ENCODE data around the gene MRI1.
A peak's percentile ranks its signal among the peaks of the same experiment; 100 is the strongest.

MRI1 gene

DNA sequence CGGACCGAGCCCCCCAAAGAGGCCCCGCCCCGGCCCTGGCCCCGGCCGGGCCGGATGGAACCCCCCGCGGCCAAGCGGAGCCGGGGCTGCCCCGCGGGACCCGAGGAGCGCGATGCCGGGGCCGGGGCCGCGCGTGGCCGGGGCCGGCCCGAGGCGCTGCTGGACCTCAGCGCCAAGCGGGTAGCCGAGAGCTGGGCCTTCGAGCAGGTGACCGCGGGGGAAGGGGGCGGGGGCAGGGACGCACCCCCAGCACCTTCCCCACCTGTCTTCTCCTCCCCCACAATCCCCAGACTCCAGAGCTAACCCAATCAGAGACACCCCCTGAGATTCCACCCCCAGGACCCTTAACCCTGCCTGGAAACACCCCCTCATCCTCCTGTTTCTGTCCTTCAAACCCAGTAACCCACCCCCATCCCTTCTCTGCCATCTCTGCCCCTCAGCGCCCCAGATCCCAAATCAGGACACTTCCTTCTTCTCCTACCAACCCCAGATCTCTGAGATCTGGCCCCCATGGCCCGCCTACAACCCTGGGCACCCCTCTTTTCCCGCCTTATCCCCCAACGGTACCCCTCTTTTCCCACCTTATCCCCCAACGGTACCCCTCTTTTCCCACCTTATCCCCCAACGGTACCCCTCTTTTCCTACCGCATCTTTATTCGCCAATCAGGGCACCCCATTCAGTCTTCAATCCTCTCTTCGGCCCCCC lies 31.4 kb downstream of the MRI1 start:
- no peak for DNase-seq

DNA sequence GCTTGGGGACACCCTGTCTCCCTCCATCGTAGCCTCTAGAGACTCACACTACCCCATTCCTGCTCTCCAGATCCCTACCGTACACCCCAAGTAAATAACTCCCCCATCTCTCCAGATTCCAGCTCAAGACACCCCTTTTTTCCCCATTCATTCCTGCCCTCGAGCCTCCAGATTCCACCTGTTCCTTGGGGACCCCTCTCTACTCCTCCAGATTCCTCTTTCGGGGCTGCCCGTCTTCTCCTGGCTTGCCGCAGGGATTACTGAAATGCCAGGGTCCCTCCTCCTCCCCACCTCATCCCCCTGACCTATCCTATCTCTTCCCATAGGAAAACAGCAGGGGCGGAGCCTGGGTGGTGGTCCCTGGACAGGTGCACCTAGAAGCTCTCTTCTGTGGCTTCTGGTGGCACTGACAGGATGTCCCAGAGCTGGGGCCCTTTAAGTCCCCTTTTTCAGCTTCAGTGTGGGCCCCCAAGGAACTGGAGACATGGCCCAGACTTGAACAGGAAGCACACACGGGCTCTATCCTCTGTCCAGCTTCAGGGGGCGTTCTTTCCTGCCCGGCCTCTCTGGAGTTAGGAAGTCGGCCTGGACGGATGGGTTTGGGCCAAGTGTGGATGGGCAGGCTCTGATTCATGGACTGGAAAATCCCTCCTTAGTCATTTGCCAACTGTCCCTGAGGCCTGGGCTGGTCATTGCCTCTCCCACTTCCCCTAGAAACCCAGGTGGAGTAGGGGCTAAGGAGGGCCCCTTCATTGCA lies 32.2 kb downstream of the MRI1 start:
- DNase-seq, result peak; percentile 85 to 90

DNA sequence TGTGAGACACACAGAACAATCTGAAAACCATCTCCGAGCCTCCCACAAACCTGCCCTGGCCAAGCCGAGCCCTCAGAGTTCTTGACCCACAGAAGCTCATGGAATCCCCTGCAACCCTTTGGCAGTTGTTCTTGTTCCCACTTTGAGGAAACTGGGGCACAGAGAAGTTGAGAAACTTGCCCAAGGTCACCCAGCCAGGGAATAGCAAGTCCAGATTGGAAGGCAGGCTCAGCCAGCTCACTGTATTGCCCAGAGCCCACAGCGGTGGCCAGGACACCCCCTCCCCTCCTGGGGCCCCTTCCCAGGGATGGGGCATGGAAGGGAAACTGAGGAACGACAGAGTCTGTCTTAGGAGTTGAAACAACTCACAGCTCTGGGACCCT lies 32.7 kb downstream of the MRI1 start:
- DNase-seq, result no peak

DNA sequence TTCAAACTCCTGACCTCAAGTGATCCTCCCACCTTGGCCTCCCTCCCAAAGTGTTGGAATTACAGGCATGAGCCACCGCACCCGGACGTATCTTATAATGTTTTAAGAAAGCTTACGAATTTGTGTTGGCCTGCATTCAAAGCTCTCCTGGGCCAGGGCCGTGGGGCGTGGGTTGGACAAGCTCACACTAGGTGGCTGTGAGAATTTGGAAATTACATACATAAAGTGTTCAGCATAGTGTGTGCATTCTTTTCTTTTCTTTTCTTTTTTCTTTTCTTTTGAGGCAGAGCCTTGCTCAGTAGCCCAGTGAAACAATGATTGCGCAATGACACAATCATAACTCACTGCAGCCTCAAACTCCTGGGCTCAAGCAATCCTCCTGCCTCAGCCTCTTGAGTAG lies 33.5 kb downstream of the MRI1 start:
- DNase-seq, result no peak

DNA sequence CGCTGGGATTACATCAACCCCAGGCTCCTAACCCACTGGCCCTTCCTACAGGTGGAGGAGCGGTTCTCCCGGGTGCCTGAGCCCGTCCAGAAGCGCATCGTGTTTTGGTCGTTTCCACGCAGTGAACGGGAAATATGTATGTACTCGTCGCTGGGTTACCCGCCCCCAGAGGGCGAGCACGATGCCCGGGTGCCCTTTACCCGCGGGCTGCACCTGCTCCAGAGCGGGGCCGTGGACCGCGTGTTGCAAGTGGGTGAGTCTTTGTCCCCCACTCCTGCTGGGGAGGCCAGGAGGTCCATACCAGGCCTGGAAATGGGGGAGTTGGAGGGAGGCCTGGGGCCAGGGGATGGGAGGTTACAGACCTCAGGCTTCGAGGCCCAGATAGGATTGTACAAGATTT lies 35.3 kb downstream of the MRI1 start:
- no peak for DNase-seq

DNA sequence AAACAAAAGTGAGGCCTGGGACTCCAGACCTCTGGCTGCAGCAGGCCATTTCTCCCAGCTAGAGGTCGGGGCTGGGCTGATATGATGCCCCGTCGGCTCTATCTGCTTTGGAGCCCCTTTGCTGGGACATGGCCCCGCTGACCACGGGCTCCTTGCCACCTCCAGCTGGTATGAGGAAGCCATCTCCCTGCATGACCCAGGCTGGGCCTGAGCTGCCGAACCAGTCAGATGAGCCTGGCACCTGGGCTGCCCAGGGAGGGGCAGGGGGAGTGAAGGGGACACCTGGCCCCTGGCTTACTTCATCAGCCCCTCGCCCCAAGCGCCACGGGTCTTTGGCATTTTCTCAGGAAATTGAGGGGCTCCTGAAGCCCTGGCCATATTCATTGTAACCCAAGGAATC lies 38.7 kb downstream of the MRI1 start:
- no peak for DNase-seq

DNA sequence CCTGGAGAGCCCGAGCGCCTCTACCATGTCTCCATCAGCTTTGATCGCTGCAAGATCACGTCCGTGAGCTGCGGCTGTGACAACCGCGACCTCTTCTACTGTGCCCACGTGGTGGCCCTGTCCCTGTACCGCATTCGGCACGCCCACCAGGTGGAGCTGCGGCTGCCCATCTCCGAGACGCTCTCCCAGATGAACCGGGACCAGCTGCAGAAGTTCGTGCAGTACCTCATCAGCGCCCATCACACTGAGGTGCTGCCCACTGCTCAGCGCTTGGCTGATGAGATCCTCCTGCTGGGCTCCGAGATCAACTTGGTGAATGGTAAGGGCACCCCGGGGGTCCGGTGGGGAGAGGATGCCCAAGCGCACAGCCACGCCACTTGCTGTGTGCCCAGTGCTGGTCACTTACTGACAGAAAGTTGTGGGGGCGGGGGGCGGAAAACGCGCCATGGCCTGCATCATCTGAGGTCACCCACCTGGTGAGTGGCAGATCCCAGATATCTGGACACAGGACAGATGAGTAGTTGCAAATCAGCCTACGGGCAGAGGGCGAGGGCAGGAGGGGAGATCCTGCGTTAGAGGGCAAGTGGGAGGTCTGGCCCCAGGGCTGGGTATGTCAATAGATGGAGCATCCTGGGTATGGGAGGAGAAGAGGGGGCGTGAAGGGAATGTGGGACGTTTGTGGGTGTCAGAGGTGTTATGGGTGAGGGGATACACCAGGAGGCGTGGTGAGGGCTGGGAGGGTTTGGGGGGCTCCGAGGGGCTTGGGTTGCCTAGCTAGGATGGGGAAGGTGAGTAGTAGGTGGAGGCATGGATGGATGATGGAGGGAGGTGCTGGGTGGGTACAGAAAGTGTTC lies 40.7 kb downstream of the MRI1 start:
- DNase-seq, result no peak

DNA sequence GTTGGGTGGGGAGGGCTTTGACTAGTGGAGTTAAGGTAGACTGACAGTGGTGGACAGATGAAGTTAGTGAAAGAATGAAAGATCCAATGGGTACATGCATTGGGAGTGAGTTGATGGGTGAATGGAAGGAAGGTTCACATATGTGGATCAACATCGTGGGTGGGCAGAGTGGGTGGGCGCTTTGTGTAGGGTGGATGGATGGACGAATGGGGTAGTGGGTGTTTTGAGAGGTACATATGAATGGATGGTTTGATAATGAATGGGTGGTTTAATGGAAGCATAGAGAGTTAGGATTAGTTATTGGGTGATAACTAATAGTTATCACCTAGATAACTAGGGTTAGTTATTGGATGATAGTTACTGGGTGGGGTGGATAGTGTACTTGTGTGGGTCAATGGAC lies 42.4 kb downstream of the MRI1 start:
- no peak for DNase-seq

DNA sequence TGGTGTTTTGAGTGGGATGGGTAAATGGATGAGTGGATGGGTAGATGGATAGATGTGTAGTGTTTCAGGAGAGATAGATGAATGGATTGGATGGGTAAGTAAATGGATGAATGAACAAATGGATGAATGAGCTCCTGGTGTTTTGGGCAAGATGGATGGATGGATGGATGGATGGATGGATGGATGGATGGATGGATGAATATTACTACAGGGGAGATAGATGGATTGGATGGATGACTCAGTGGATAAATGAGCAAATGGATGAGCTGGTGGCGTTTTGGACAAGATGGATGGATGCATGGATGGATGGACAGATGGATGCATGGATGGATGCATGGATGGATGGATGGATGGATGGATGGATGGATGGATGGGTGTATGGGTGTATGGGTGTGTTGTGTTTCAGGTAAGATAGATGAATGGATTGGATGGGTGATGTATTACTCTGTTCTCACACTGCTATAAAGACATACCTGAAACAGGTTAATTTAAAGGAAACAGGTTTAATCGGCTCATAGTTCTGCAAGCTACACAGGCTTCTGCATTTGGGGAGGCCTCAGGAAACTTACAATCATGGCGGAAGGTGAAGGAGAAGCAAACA lies 43.2 kb downstream of the MRI1 start:
- no peak for DNase-seq

DNA sequence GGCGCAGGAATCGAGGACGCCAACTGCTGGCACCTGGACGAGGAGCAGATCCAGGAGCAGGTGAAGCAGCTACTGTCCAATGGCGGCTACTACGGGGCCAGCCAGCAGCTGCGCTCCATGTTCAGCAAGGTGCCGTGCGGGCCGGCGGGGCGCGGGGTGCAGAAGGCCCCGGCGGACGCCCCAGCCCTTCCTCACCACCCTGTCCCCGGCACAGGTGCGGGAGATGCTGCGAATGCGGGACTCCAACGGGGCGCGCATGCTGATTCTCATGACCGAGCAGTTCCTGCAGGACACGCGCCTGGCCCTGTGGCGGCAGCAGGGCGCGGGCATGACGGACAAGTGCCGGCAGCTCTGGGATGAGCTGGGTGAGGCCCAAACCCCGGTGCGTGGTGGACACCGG lies 44.5 kb downstream of the MRI1 start:
- DNase-seq, result no peak

DNA sequence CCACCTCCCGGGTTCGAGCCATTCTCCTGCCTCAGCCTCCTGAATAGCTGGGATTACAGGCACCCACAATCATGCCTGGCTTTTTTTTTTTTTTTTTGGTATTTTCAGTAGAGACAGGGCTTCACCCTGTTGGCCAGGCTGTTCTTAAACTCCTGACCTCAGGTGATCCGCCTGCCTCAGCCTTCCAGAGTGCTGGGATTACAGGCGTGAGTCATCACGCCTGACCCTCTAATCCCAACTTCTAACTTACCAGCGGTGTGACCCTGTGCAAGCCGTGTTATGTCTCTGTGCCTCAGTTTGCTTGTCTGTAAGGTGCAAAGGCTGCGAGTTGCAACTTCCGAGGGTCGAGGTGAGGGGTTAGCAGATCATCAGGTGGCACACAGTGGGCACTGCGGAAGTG lies 48.2 kb downstream of the MRI1 start:
- no peak for DNase-seq

DNA sequence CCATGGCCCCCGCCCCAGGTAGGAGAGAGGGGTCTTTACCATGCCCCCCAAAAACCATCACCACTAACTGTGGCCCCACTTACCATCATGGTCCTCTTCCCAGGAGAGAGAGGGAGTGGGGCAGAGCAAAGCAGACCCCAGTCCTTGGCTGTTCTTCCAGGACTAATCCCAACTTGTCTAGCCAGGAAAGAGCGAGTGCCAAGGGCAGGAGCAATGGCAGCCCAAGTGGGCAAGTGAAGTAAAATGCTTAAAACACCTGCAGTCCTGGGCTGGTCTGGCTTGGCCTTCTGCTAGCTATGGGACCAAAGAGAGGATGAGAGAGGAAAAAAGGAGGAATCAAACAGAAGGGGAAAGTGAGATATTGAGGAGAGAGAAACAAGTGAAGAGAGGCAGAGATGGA lies 48.8 kb downstream of the MRI1 start:
- no peak for DNase-seq

DNA sequence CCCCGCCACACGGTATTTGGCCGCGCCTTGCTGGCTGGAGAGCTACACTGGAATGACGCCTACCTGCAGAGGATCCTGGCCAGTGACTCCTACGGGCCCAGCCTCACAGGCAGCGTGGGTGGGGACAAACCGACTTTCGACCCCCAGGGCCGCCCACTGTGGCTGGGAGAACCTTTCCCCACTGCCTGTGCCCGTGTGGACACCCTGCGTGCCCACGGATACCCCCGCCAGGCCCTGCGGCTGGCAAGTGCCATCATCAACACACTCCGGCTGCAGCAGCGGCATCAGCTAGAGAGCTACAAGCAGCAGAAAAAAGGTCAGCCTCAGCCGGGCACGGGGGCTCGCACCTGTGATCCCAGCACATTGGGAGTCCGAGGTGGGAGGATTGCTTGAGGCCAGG lies 50.2 kb downstream of the MRI1 start:
- DNase-seq, result no peak

DNA sequence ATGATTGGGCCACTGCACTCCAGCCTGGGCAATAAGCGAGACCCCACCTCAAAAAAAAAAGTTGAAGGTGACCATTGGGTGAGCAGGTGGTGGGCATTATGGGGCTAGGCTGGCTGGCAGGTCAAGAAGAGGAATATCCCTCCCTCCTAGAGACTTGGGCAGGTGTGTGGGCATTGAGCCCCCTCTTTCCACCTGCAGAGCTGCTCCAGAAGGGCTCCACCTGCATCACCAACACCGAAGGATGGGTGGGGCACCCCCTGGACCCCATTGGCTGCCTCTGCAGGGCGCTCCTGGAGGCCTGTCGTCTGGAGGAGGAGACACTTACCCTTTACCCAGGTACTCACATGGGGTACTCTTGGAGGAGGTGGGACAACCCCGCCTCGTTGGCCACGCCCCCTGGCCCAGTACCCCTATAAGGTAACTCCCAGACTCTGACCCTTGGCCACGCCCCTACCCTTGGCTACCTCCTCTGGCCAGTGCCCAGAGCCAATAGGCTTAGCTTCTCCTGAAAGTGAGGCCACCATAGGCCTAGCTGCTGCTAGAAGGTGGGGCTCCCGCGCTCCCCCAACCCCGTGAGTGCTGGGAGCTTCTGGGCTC lies 52.8 kb downstream of the MRI1 start:
- DNase-seq, result no peak

DNA sequence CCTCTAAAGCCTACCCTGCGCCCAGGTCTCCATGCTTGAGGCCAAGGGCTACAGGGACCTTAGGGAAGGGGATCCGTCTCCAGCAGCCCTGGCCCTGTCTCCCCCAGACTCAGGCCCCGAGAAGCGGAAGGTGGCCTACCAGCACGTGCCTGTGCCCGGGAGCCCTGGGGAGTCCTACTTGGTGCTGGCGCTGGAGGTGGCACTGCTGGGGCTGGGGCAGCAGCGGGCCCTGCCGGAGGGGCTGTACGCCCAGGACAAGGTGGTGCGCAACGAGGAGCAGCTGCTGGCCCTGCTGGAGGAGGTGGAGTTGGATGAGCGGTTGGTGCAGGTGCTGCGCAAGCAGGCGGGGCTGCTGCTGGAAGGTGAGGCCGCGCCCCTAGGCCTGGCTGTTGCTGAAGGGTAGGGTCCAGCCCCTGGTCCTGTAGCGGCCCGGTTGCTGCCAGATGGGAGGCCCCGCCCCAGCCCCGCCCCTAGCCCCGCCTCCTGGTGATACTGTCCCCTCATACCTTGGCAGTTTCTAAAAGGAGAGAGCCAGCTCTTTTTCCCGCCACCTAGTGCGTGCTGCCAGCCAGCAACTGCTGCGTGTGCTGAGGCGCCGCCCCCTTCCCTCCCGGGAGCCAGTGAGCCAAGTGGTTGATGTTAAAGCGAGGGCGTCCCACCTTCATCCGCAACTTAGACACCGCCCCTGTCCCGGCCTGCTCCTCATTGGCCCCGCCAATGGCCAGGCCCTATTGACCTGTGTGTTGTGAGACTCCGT lies 53.5 kb downstream of the MRI1 start:
- DNase-seq, result no peak

DNA sequence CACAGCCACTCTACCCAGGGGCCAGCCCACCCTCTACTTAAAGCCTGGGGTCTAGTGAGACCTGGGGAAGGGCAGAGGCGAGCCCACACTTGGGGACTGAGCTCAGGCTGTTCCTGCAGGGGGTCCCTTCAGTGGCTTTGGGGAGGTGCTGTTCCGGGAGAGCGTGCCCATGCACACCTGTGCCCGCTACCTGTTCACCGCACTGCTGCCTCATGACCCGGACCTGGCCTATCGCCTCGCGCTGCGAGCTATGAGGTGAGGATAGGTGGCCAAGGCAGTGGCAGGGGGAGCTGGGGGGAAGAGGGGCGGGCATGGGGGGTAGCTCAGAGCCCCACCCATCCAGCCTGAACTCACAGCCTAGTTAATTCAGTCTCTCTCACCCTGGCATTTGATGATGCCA lies 54.9 kb downstream of the MRI1 start:
- DNase-seq, result no peak

DNA sequence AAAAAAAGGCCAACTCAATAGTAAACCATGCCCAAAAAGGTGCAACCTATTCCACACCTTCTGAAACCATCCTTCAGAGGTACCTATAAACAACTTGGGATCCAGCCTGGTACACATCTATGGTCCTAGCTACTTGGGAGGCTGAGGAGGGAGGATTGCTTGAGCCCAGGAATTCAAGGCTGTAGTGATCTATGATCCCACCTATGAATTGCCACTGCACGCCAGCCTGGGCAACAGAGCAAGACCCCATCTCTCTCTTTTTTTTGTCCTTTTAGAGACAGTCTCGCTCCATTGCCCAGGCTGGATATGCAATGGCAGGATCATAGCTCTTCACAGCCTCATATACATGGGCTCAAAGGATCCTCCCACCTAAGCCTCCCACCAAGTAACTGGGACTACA lies 57.0 kb downstream of the MRI1 start:
- DNase-seq, result no peak

DNA sequence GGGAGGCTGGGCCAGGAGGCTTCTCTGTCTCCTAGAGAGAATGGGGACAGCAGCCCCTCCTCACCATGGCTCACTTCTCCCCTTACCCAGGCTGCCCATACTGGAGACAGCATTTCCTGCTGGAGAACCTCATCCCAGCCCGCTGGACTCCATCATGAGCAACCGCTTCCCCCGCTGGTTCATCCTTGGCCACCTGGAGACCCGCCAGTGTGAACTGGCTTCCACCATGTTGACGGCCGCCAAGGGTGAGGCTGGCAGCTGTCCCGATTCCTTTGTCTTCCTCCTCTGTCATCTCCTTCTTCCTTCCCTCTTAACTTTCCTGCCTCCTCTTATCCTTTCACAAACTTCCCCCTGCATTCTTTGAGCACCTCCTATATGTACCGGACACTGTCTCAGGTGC lies 58.9 kb downstream of the MRI1 start:
- DNase-seq, result no peak
